Activated B cell treated with CpG ODN at 0.5 μM for 24 hours (primary cell): ENCODE data around the gene ABHD5. TPM values are rescaled to one million over a fixed set of nuclear protein-coding genes. Genes with fewer than 3 reads are reported as not detected.

ENCODE experiments used
- ATAC-seq: fragments of 200-7000 bp; cut with Tn5 transposase; one replicate; pipeline ENCODE4 v1.10.0; 2021; ENCODE audit warnings: low read depth, mild to moderate bottlenecking, moderate library complexity
- CTCF ChIA-PET: fragments of 350-600 bp; sonication (Branson Sonifier 250); formaldehyde crosslinking; loops from one replicate; lab custom pipeline; 2021; ENCODE audit warnings: antibody characterized with exemption; lab: Charles Lee
- POLR2A ChIA-PET: fragments of 350-600 bp; sonication (Branson Sonifier 250); formaldehyde crosslinking; loops from one replicate; lab custom pipeline; 2021; ENCODE audit warnings: antibody characterized with exemption; lab: Charles Lee
- DNase-seq: peaks from one replicate; pipeline ENCODE4 v3.0.0; 2022
- H3K27ac Mint-ChIP-seq: one replicate; pipeline ENCODE4 v1.8.0; 2020; ENCODE audit warnings: mixed read lengths
- H3K27me3 Mint-ChIP-seq: one replicate; pipeline ENCODE4 v1.8.0; 2021; ENCODE audit warnings: mixed read lengths
- H3K36me3 Mint-ChIP-seq: one replicate; pipeline ENCODE4 v1.8.0; 2021; ENCODE audit warnings: low read depth, mixed read lengths
- H3K4me1 Mint-ChIP-seq: one replicate; pipeline ENCODE4 v1.8.0; 2021; ENCODE audit warnings: mixed read lengths
- H3K4me3 Mint-ChIP-seq: one replicate; pipeline ENCODE4 v1.8.0; 2020; ENCODE audit warnings: mild to moderate bottlenecking, mixed read lengths
- H3K9me3 Mint-ChIP-seq: one replicate; pipeline ENCODE4 v1.8.0; 2020; ENCODE audit warnings: mixed read lengths
- CTCF ChIP-seq: fragments of 200-600 bp; IDR thresholded peaks from one replicate; pipeline ENCODE4 v1.8.0; 2022; ENCODE audit warnings: antibody characterized with exemption, mild to moderate bottlenecking
- intact Hi-C: fragments of 100-400 bp; cut with micrococcal nuclease; formaldehyde crosslinking; loops from one replicate; pipeline ENCODE4 v1.15.1; 2024
- total RNA-seq: library from RNA; stranded (reverse); gene quantifications from 2 replicates; pipeline ENCODE4 v1.2.3, GENCODE V29; 2022

Gene ABHD5
- total RNA-seq, 1 donor from 2014 or later, result 6.0 TPM

GRCh38 chr3:43729707-43730414 is 39.1 kb downstream of the ABHD5 start:
- Mint-ChIP-seq H3K27me3 (no peaks in the 10 kb centered on the region), H3K36me3 (peaks cover 1% of the 10 kb centered on the region), H3K27ac (no peak overlapping the region), H3K4me3 (no peak overlapping the region), H3K4me1 (no peaks in the 10 kb centered on the region), H3K9me3 (no peaks in the 10 kb centered on the region)
- ChIA-PET CTCF (no interaction called here), POLR2A (no interaction called here)
- TF ChIP-seq CTCF, result no peak
- DNase-seq (no peak), ATAC-seq (no peak)
- intact Hi-C loops, result no loop called here

- ChIA-PET POLR2A (no interaction called here), CTCF (no interaction called here)
- Mint-ChIP-seq H3K4me3 (no peak overlapping the region), H3K9me3 (no peaks in the 10 kb centered on the region), H3K27ac (no peak overlapping the region), H3K27me3 (no peaks in the 10 kb centered on the region), H3K36me3 (peaks cover 1% of the 10 kb centered on the region), H3K4me1 (no peaks in the 10 kb centered on the region)
- DNase-seq, result no peak
- no peak for TF ChIP-seq CTCF
- intact Hi-C loops, result no loop called here
- no peak for ATAC-seq
Measured at GRCh38 chr3:43732747-43733425, 42.1 kb downstream of the ABHD5 start.

- CTCF ChIA-PET, result no interaction called here
- intact Hi-C loops, result no loop called here
- TF ChIP-seq CTCF, result no peak
- no peak for ATAC-seq
- DNase-seq, result no peak
- H3K4me3 Mint-ChIP-seq, result no peak overlapping the region
- H3K9me3 Mint-ChIP-seq, result no peaks in the 10 kb centered on the region
- POLR2A ChIA-PET, result interaction anchor here (0.5 kb wide), 1 partner anchor 488 kb away, joined by 6 read pairs; no protein-coding TSS in a partner anchor
- H3K27me3 Mint-ChIP-seq, result no peaks in the 10 kb centered on the region
- H3K27ac Mint-ChIP-seq, result no peak overlapping the region
- no peaks in the 10 kb centered on the region for H3K4me1 Mint-ChIP-seq
- H3K36me3 Mint-ChIP-seq, result peaks cover 1% of the 10 kb centered on the region
Measured at GRCh38 chr3:43733459-43734384, 43.0 kb downstream of the ABHD5 start.

GRCh38 chr3:43734685-43735084 is 43.9 kb downstream of the ABHD5 start:
- POLR2A ChIA-PET, result interaction anchor here (0.5 kb wide), 1 partner anchor 487 kb away, joined by 6 read pairs; no protein-coding TSS in a partner anchor
- no peaks in the 10 kb centered on the region for H3K4me1 Mint-ChIP-seq
- H3K4me3 Mint-ChIP-seq, result no peak overlapping the region
- H3K9me3 Mint-ChIP-seq, result no peaks in the 10 kb centered on the region
- H3K27me3 Mint-ChIP-seq, result no peaks in the 10 kb centered on the region
- CTCF ChIA-PET, result no interaction called here
- no peak for DNase-seq
- ATAC-seq, result no peak
- no peak overlapping the region for H3K27ac Mint-ChIP-seq
- intact Hi-C loops, result no loop called here
- peaks cover 1% of the 10 kb centered on the region for H3K36me3 Mint-ChIP-seq
- TF ChIP-seq CTCF, result no peak

- Mint-ChIP-seq H3K4me3 (no peak overlapping the region), H3K27ac (no peak overlapping the region), H3K9me3 (no peaks in the 10 kb centered on the region), H3K27me3 (no peaks in the 10 kb centered on the region), H3K4me1 (no peaks in the 10 kb centered on the region), H3K36me3 (peaks cover 1% of the 10 kb centered on the region)
- intact Hi-C loops, result no loop called here
- DNase-seq (no peak), ATAC-seq (no peak)
- CTCF ChIA-PET, result no interaction called here
- no peak for TF ChIP-seq CTCF
- POLR2A ChIA-PET, result no interaction called here
Measured at GRCh38 chr3:43735618-43736017, 44.9 kb downstream of the ABHD5 start.
